Activated T-helper 2 cell treated with anti-CD3 and anti-CD28 coated beads, Interferon-gamma antibody, Interleukin-2, Interleukin-4, amounts not matched to agents 10 μg/mL and 5 μg/mL and 100 μg/mL, durations not matched to agents 14 hours and 24 hours and 36 hours (primary cell): ENCODE measurements around the gene TMX1. TPM values are rescaled to one million over a fixed set of nuclear protein-coding genes. Genes with fewer than 3 reads are reported as not detected.
A peak's percentile ranks its signal among the peaks of the same experiment; 100 is the strongest.

Experiments used
- DNase-seq: peaks from one replicate; pipeline ENCODE4 v3.0.0; 2021; ENCODE audit warnings: low spot score
- H3K27ac Mint-ChIP-seq: one replicate; pipeline ENCODE4 v1.8.0; 2021; ENCODE audit warnings: mixed read lengths
- H3K27me3 Mint-ChIP-seq: one replicate; pipeline ENCODE4 v1.8.0; 2021; ENCODE audit warnings: low read depth, mixed read lengths
- H3K36me3 Mint-ChIP-seq: one replicate; pipeline ENCODE4 v1.8.0; 2021; ENCODE audit warnings: low read depth, mixed read lengths
- H3K4me1 Mint-ChIP-seq: one replicate; pipeline ENCODE4 v1.8.0; 2021; ENCODE audit warnings: low read depth, mixed read lengths
- H3K4me3 Mint-ChIP-seq: one replicate; pipeline ENCODE4 v1.8.0; 2021; ENCODE audit warnings: low read depth, mild to moderate bottlenecking, moderate library complexity, mixed read lengths
- H3K9me3 Mint-ChIP-seq: one replicate; pipeline ENCODE4 v1.8.0; 2021; ENCODE audit warnings: mixed read lengths
- intact Hi-C: fragments of 100-400 bp; cut with micrococcal nuclease; formaldehyde crosslinking; loops from one replicate; pipeline ENCODE4 v1.15.1; 2023
- total RNA-seq: library from RNA; stranded (reverse); gene quantifications from 2 replicates; pipeline ENCODE4 v1.2.3, GENCODE V29; 2022

The TMX1 gene
- total RNA-seq, 1 donor from 2014 or later = 55.2 TPM

DNA sequence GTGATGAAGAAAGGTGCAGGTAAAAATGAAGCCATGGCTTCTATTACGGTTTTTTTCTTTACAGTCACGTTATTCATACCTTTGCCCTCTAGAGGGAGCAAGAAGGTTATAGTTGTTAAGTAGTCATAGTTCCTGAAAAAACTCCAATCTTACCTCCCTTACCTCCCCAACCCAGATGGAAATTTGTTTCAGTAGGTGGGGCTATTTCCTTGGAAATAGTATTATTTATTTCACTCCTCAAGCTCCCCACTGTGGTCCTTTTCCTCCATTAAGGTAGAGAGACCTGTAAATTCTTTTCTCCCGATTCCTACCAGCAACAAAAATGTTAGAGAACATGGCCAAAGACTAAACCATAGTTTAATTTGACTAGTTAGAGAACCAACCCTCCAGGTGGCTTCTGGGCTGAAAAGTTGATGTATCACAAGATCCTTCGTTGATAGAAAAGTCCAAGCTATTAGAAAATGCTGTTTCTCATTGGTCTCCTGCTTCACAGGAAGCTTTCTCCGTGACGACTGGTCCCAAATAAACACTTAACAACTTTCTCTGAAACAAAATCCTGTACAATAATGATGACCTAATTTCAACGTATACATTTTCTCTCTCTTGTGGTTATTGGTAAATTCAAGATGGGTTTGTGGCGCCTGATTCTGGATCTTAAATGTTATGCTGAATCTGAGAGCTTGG lies 43.5 kb downstream of the TMX1 start:
- H3K27me3 Mint-ChIP-seq = no peaks in the 10 kb centered on the region
- H3K36me3 Mint-ChIP-seq = no peaks in the 10 kb centered on the region
- H3K4me3 Mint-ChIP-seq = no peak overlapping the region
- H3K4me1 Mint-ChIP-seq = no peaks in the 10 kb centered on the region
- DNase-seq = no peak
- intact Hi-C loops = loop anchor here (1.0 kb wide), 1 partner anchor 497 kb away; no protein-coding TSS in a partner anchor
- H3K27ac Mint-ChIP-seq = no peak overlapping the region
- H3K9me3 Mint-ChIP-seq = no peaks in the 10 kb centered on the region

DNA sequence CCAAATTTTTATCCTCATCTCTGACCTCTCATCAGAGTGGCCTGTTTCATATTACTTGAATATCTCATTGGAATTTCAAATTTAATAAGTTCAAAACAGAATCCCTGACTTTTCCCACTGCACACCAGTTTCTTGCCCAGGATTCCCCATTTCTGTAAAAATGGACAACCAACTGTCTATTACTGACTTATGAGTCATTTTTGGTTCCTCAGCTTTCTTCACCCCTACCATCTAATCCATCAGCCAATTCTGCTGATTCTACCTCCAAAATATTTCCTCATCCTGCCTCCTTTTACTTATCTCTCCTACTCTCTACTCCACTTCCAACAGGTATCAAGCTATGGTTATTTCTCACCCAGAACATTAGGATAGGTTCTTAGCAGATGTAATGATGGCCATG lies 44.2 kb downstream of the TMX1 start:
- H3K4me3 Mint-ChIP-seq = no peak overlapping the region
- no peak overlapping the region for H3K27ac Mint-ChIP-seq

DNA sequence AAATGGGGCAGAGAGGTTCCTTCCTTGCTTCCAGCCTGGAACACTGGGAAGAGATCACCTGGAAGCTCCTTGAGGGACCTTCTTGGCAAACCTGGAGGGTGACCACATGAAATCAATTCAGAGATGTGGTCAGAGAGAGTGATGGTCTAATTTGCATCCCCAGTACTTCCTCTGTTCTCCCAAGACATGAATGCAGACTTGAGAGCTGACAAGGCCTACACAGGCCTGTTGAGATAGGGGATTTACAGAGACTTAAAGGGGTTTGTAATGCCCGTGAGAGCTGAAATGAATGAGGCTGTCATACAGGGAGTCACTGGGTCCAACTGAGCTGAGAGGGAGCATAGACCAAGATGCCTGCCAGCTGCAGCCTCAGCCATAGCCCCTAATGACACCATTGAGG lies 45.1 kb downstream of the TMX1 start:
- Mint-ChIP-seq H3K27me3 (no peaks in the 10 kb centered on the region), H3K9me3 (no peaks in the 10 kb centered on the region), H3K27ac (no peak overlapping the region), H3K36me3 (no peaks in the 10 kb centered on the region), H3K4me1 (no peaks in the 10 kb centered on the region), H3K4me3 (no peak overlapping the region)
- intact Hi-C loops = no loop called here
- DNase-seq = no peak

More for the DNA sequence above, 44.2 kb downstream of the TMX1 start:
- intact Hi-C loops = no loop called here
- H3K27me3 Mint-ChIP-seq = no peaks in the 10 kb centered on the region
- no peaks in the 10 kb centered on the region for H3K36me3 Mint-ChIP-seq
- H3K4me1 Mint-ChIP-seq = no peaks in the 10 kb centered on the region
- no peak for DNase-seq
- no peaks in the 10 kb centered on the region for H3K9me3 Mint-ChIP-seq

DNA sequence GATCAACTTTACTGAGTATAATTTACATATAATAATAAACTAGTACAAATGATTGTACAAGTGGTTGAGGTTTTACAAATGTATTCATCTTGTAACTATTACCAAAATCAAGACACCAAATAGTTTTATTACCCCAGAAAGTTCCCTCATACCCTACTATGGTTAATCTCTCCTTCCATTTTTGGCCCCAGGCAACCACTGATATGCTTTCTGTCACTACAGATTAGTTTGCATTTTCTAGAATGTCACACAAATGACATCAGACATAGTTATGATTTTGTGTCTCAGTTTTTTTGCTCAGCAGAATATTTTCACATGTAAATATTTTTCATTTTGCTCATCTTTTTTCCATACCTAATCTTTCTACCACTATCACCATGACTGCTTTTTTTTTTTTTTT lies 49.1 kb downstream of the TMX1 start:
- Mint-ChIP-seq H3K4me1 (no peaks in the 10 kb centered on the region), H3K27ac (no peak overlapping the region), H3K27me3 (no peaks in the 10 kb centered on the region), H3K36me3 (no peaks in the 10 kb centered on the region), H3K4me3 (no peak overlapping the region), H3K9me3 (no peaks in the 10 kb centered on the region)
- no peak for DNase-seq
- intact Hi-C loops = no loop called here

DNA sequence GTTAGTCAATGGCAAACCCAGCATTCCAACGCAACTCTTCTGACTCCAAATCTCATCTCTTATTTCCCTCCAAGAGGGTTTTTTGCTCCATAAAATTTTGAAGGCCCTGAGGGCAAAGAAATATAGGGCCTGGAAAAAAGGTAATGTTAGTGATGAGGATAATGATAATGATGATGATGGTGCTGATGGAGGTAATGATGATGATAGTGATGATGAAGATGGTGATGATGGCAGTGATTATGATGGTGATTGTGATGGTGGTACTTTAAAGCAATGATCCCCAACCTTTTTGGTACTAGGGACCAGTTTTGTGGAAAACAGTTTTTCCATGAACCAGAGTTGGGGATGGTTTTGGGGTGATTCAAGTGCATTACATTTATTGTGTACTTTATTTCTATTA lies 50.1 kb downstream of the TMX1 start:
- intact Hi-C loops = no loop called here
- Mint-ChIP-seq H3K27me3 (no peaks in the 10 kb centered on the region), H3K4me1 (no peaks in the 10 kb centered on the region), H3K9me3 (no peaks in the 10 kb centered on the region), H3K36me3 (no peaks in the 10 kb centered on the region), H3K27ac (no peak overlapping the region), H3K4me3 (no peak overlapping the region)
- no peak for DNase-seq

DNA sequence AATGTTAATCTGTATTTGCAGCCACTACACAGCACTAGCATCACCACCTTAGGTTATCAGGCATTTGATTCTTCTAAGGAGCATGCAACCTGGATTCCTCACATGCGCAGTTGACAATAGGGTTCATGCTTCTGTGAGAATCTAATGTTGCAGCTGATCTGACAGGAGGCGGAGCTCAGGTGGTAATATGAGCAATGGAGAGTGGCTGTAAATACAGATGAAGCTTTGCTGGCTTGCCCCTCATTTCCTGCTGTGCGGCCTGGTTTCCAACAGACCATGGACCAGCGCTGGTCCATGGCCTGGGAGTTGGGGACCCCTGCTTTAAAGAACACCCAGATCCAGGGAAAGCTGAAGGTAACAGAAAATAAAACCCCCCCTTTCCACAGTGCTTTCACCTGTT lies 51.0 kb downstream of the TMX1 start:
- Mint-ChIP-seq H3K4me1 (no peaks in the 10 kb centered on the region), H3K9me3 (no peaks in the 10 kb centered on the region), H3K4me3 (no peak overlapping the region), H3K27ac (no peak overlapping the region), H3K27me3 (no peaks in the 10 kb centered on the region), H3K36me3 (no peaks in the 10 kb centered on the region)
- DNase-seq = no peak
- intact Hi-C loops = no loop called here

DNA sequence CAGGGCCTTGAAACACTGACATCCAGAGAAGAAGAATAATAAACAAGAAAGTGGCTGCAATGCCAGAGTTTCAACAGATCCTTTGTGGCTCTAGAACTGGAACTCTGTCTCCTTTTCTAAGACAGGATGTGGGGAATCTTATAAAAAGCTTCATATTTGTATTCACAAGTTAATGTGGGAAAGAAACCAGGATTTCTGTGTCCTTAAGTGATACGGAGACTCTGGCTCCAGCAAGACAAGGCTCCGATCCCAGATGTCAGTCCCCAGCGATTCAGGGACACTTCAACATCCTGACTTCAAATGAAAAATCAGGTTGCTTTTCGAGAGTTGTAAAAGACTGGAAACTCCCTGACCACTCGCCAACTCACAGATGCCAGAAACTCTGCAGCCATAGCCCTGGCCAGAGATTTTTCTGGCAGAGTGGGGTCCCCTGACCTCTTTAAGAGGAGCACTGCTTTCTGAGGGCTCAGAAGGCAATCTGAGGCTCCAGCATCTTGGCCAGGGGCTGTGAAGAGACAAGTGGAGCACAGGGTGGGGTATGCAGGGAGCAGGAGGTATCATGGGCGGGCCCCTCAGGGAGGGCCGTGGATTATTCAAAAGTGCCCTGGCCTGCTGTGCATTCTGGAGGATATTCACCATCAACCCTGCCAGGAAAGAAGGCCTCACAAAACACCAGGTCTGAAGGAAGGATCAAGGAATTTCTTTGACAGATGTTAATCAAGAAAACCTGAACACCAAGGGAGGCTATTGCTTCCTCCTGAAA lies 53.3 kb downstream of the TMX1 start:
- DNase-seq = no peak
- H3K9me3 Mint-ChIP-seq = no peaks in the 10 kb centered on the region
- H3K4me1 Mint-ChIP-seq = peaks cover 2% of the 10 kb centered on the region
- no peaks in the 10 kb centered on the region for H3K36me3 Mint-ChIP-seq
- intact Hi-C loops = no loop called here
- no peak overlapping the region for H3K4me3 Mint-ChIP-seq
- H3K27ac Mint-ChIP-seq = no peak overlapping the region
- H3K27me3 Mint-ChIP-seq = no peaks in the 10 kb centered on the region

DNA sequence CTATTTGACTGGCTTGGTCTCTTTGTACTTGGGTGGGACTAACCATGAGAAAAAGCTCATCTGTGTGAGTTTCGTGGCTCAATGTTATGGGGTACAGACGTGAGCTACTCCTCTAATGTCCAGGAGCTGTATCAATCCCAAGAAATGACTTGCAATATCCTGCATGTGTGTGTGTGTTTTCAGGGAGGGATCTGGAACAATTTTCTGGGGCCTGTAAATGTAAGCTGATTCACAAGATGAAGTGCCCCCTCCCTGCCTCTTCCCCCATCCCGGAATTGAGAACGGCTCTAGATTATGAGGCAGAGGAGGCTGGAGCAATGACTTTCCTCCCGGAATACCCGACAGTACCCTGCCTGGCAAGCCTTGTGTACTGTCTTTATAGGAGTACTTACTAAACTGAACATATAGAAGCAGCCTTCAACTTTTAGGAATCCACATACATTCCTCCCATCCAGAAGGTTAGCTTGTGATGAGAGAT lies 53.9 kb downstream of the TMX1 start:
- H3K27me3 Mint-ChIP-seq = no peaks in the 10 kb centered on the region
- peaks cover 8% of the 10 kb centered on the region for H3K4me1 Mint-ChIP-seq
- no peak overlapping the region for H3K4me3 Mint-ChIP-seq
- no peak for DNase-seq
- no peaks in the 10 kb centered on the region for H3K36me3 Mint-ChIP-seq
- intact Hi-C loops = no loop called here
- H3K9me3 Mint-ChIP-seq = no peaks in the 10 kb centered on the region
- H3K27ac Mint-ChIP-seq = no peak overlapping the region

DNA sequence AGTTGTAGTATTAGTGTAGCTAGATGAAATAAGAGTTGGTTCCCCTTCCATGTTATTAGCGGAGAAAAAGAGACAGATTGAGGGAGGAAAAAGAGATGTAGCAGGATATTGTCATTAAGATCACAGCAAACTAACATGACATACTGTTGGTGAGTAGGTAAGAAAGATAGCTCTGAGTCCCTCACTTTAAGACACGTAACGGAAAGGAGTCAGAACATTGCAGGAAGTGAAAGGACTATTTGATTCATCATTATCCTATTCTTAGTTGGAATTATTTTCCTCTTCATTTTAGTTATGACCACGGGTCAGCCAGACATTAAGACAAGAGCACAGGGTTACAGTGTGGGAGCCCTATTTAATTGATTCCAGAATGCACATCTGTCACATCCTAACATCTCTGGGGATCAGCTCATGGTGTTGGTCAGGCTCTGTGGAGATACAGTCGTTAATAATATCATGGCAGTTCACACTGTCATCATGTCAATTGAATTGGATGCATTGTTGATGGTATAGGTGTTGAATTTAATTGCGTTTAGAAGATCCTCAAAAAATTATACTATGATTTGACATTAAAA lies 55.0 kb downstream of the TMX1 start:
- Mint-ChIP-seq H3K27me3 (no peaks in the 10 kb centered on the region), H3K27ac (no peak overlapping the region), H3K4me3 (no peak overlapping the region), H3K4me1 (peaks cover 8% of the 10 kb centered on the region), H3K9me3 (no peaks in the 10 kb centered on the region), H3K36me3 (no peaks in the 10 kb centered on the region)
- intact Hi-C loops = no loop called here
- no peak for DNase-seq

DNA sequence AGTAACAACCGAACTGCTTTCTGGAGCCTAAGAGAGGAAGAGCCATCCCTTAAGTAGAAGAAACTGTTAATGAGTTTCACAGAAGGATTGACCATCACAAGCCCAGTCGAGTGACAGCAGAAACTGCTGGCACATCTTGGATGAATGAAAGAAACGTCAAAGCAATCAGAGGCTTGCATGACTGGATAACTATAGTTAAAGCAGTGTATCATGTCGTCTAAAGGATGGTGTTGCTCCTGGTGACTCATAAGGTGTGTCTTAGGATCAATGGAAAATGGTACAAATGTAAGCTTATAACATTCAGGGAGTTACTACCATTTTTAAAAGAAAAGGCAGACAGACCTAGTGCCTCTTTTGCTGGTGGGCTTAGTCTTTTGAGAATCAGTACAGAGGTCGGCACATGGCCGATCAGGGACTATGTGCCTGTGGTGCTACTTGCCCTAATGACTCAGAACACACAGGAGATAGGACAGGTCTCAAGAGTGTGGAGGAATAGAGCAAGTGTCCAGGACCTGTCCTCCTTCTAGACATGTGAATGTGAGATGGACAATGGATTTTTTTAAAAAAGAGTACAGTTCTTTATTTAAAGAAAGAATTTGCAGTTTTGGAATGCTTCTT lies 55.7 kb downstream of the TMX1 start:
- Mint-ChIP-seq H3K4me1 (peaks cover 8% of the 10 kb centered on the region), H3K4me3 (no peak overlapping the region), H3K27me3 (no peaks in the 10 kb centered on the region), H3K9me3 (no peaks in the 10 kb centered on the region), H3K36me3 (no peaks in the 10 kb centered on the region), H3K27ac (no peak overlapping the region)
- DNase-seq = no peak
- intact Hi-C loops = no loop called here

DNA sequence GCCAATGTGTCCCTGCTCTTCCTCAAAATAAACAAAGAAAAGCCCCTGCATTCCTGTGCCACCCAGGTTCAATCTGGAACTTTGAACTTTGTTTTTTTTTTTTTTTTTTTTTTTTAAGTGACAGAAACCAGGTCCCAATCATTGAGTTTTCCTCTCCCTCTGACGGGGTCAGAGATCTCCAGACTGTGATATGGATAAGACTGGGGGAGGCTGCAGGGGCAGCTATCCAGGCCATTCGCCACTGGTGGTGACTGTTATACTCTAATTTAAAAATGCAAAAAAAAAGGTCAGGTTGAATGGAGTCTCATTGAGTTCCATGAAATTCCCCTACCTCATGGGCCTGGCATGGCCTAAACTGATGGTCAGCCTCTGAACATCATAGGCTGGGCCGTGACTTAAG lies 57.0 kb downstream of the TMX1 start:
- H3K27ac Mint-ChIP-seq = no peak overlapping the region
- no peaks in the 10 kb centered on the region for H3K9me3 Mint-ChIP-seq
- intact Hi-C loops = no loop called here

DNA sequence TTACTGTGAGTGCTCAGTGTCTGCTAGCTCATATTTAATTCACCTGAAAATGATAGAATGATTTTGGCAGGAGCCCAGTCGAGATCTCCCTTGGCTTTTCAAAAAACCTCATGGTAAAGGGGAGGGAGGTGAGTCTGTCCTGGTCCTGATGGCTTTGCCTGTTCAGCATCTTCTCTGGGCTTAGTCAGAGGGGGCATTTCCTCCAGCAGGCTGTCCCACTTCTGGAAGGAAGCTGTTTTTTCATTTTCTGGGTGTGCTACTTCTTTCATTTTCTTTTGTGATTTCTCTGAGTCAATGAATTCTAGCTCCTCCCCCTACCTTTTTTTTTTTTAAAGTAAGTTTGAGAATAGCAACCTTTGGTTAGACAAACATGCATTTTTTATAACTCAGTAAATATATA lies 58.8 kb downstream of the TMX1 start:
- Mint-ChIP-seq H3K9me3 (no peaks in the 10 kb centered on the region), H3K27ac (peak overlapping the region; percentile 30), H3K36me3 (no peaks in the 10 kb centered on the region), H3K4me3 (no peak overlapping the region), H3K27me3 (no peaks in the 10 kb centered on the region), H3K4me1 (peaks cover 9% of the 10 kb centered on the region)
- intact Hi-C loops = no loop called here
- DNase-seq = no peak

More for the DNA sequence above, 57.0 kb downstream of the TMX1 start:
- no peaks in the 10 kb centered on the region for H3K36me3 Mint-ChIP-seq
- peaks cover 8% of the 10 kb centered on the region for H3K4me1 Mint-ChIP-seq
- DNase-seq = no peak
- no peak overlapping the region for H3K4me3 Mint-ChIP-seq
- no peaks in the 10 kb centered on the region for H3K27me3 Mint-ChIP-seq
